CD4-positive, alpha-beta memory T cell (primary cell): Measurements from ENCODE around the gene HACD2. TPM values are rescaled to one million over a fixed set of nuclear protein-coding genes. Genes with fewer than 3 reads are reported as not detected.

ENCODE experiments used
- CTCF ChIA-PET: fragments of 350-600 bp; sonication (Branson Sonifier 250); formaldehyde crosslinking; loops from one replicate; lab custom pipeline; 2021; ENCODE audit warnings: inconsistent platforms; ENCODE audit not compliant: partially characterized antibody; lab: Charles Lee
- POLR2A ChIA-PET: fragments of 350-600 bp; sonication (Branson Sonifier 250); formaldehyde crosslinking; loops from one replicate; lab custom pipeline; 2021; ENCODE audit not compliant: partially characterized antibody; lab: Charles Lee
- DNase-seq, 5 donors: peaks; one replicate each; pipeline versions ENCODE4 v3.0.0 to v3.0.0-alpha.2; 2020 to 2022; ENCODE audit warnings: mixed read lengths in 1 of 5
- H3K27ac ChIP-seq: one replicate; pipeline ENCODE4 v1.7.0; 2013; ENCODE audit warnings: low read depth, low read length
- H3K27me3 ChIP-seq: 2 replicates; pipeline ENCODE4 v1.7.0; 2013; ENCODE audit warnings: mild to moderate bottlenecking, low read length, moderate library complexity; ENCODE audit not compliant: insufficient read depth
- H3K36me3 ChIP-seq: 2 replicates; pipeline ENCODE4 v1.7.0; 2013; ENCODE audit warnings: mild to moderate bottlenecking, low read length, moderate library complexity; ENCODE audit not compliant: insufficient read depth
- H3K4me1 ChIP-seq: 2 replicates; pipeline ENCODE4 v1.7.0; 2013; ENCODE audit warnings: mild to moderate bottlenecking, low read length, moderate library complexity; ENCODE audit not compliant: insufficient read depth
- H3K4me3 ChIP-seq, 2 donors: one replicate each; pipeline ENCODE4 v1.7.0; 2013; ENCODE audit warnings: low read length in 2 of 2, mild to moderate bottlenecking in 1 of 2
- H3K9me3 ChIP-seq, 2 donors: one replicate each; pipeline ENCODE4 v1.7.0; 2013; ENCODE audit warnings: low read length in 2 of 2, control low read depth in 1 of 2; ENCODE audit not compliant: control insufficient read depth in 1 of 2
- H3K27ac Mint-ChIP-seq, 7 donors: one replicate each; pipeline ENCODE4 v1.8.0; 2020 to 2021; ENCODE audit warnings: mixed read lengths in 7 of 7, mild to moderate bottlenecking in 6 of 7, inconsistent platforms in 3 of 7, moderate library complexity in 3 of 7
- H3K27me3 Mint-ChIP-seq, 2 donors: one replicate each; pipeline ENCODE4 v1.8.0; 2020 to 2021; ENCODE audit warnings: mixed read lengths in 2 of 2
- H3K36me3 Mint-ChIP-seq, 2 donors: one replicate each; pipeline ENCODE4 v1.8.0; 2020 to 2021; ENCODE audit warnings: mixed read lengths in 2 of 2, inconsistent platforms in 1 of 2, mild to moderate bottlenecking in 1 of 2
- H3K4me1 Mint-ChIP-seq, 4 donors: one replicate each; pipeline ENCODE4 v1.8.0; 2020 to 2021; ENCODE audit warnings: mixed read lengths in 4 of 4, mild to moderate bottlenecking in 1 of 4
- H3K4me3 Mint-ChIP-seq, 8 donors: one replicate each; pipeline ENCODE4 v1.8.0; 2020 to 2021; ENCODE audit warnings: mixed read lengths in 8 of 8, mild to moderate bottlenecking in 7 of 8, moderate library complexity in 6 of 8, inconsistent platforms in 3 of 8
- H3K9me3 Mint-ChIP-seq, 8 donors: one replicate each; pipeline ENCODE4 v1.8.0; 2020 to 2021; ENCODE audit warnings: mixed read lengths in 8 of 8, mild to moderate bottlenecking in 5 of 8, inconsistent platforms in 3 of 8, moderate library complexity in 1 of 8
- intact Hi-C: fragments of 100-400 bp; cut with micrococcal nuclease; formaldehyde crosslinking; loops from one replicate; pipeline ENCODE4 v1.15.1; 2023
- polyA plus RNA-seq, 2 donors: library from polyadenylated mRNA; unstranded; fragments of 300-500 nt; fragmentation: Illumina TruSeq; gene quantifications; one replicate each; pipeline ENCODE4 v1.2.3, GENCODE V29; 2021
- total RNA-seq, 2 experiments: library from RNA; stranded (reverse); gene quantifications; one replicate each; pipeline ENCODE4 v1.2.3, GENCODE V29; 2021

The HACD2 gene
- total and polyA plus RNA-seq, 4 experiments from 2014 or later, result 26.0 to 38.0 (median 28.2) TPM

GRCh38 chr3:123627673-123628670 lies 43.1 kb upstream of the HACD2 start:
- Histone ChIP-seq H3K4me3 (no peak overlapping the region), H3K4me1 (no peaks in the 10 kb centered on the region), H3K27me3 (no peaks in the 10 kb centered on the region), H3K9me3 (no peaks in the 10 kb centered on the region), H3K27ac (no peak overlapping the region), H3K36me3 (no peaks in the 10 kb centered on the region)
- H3K27me3 Mint-ChIP-seq, result peaks cover 3 to 4% of the 10 kb centered on the region in 2 donors
- intact Hi-C loops, result no loop called here
- peak overlapping the region in 1 of 8 donors; percentile 66 for H3K4me3 Mint-ChIP-seq
- peaks cover 2 to 6% of the 10 kb centered on the region in 2 donors for H3K36me3 Mint-ChIP-seq
- POLR2A ChIA-PET, result no interaction called here
- H3K4me1 Mint-ChIP-seq, result no peaks in the 10 kb centered on the region
- CTCF ChIA-PET, result no interaction called here
- H3K27ac Mint-ChIP-seq, result no peak overlapping the region
- H3K9me3 Mint-ChIP-seq, result peaks cover 0 to 2% (median 0%) of the 10 kb centered on the region in 8 donors
- no peak for DNase-seq

GRCh38 chr3:123626881-123627280 lies 42.0 kb upstream of the HACD2 start:
- H3K9me3 ChIP-seq, result no peaks in the 10 kb centered on the region
- H3K4me1 ChIP-seq, result no peaks in the 10 kb centered on the region
- no peak overlapping the region for H3K27ac Mint-ChIP-seq
- no peaks in the 10 kb centered on the region for H3K4me1 Mint-ChIP-seq
- H3K9me3 Mint-ChIP-seq, result peaks cover 0 to 2% (median 0%) of the 10 kb centered on the region in 8 donors
- ChIA-PET POLR2A (no interaction called here), CTCF (no interaction called here)
- no peak for DNase-seq
- H3K4me3 Mint-ChIP-seq, result no peak overlapping the region
- H3K27ac ChIP-seq, result no peak overlapping the region
- H3K36me3 Mint-ChIP-seq, result peaks cover 2 to 6% of the 10 kb centered on the region in 2 donors
- intact Hi-C loops, result no loop called here
- H3K36me3 ChIP-seq, result no peaks in the 10 kb centered on the region
- H3K27me3 Mint-ChIP-seq, result peaks cover 3 to 4% of the 10 kb centered on the region in 2 donors
- H3K27me3 ChIP-seq, result no peaks in the 10 kb centered on the region
- no peak overlapping the region for H3K4me3 ChIP-seq

GRCh38 chr3:123624302-123624701 lies 39.4 kb upstream of the HACD2 start:
- no peaks in the 10 kb centered on the region for H3K27me3 ChIP-seq
- Mint-ChIP-seq H3K9me3 (peaks cover 0 to 2% (median 0%) of the 10 kb centered on the region in 8 donors), H3K36me3 (no peaks in the 10 kb centered on the region), H3K4me1 (no peaks in the 10 kb centered on the region), H3K4me3 (no peak overlapping the region), H3K27me3 (peaks cover 3 to 4% of the 10 kb centered on the region in 2 donors), H3K27ac (no peak overlapping the region)
- H3K36me3 ChIP-seq, result no peaks in the 10 kb centered on the region
- no peak overlapping the region for H3K27ac ChIP-seq
- no peak overlapping the region for H3K4me3 ChIP-seq
- no peak for DNase-seq
- CTCF ChIA-PET, result no interaction called here
- intact Hi-C loops, result no loop called here
- POLR2A ChIA-PET, result no interaction called here
- H3K4me1 ChIP-seq, result no peaks in the 10 kb centered on the region
- no peaks in the 10 kb centered on the region for H3K9me3 ChIP-seq

GRCh38 chr3:123623346-123623880 lies 38.6 kb upstream of the HACD2 start:
- H3K9me3 Mint-ChIP-seq, result peaks cover 0 to 2% (median 0%) of the 10 kb centered on the region in 8 donors
- H3K9me3 ChIP-seq, result no peaks in the 10 kb centered on the region
- no peak overlapping the region for H3K27ac ChIP-seq
- ChIA-PET POLR2A (no interaction called here), CTCF (no interaction called here)
- intact Hi-C loops, result no loop called here
- no peaks in the 10 kb centered on the region for H3K4me1 ChIP-seq
- H3K4me3 Mint-ChIP-seq, result no peak overlapping the region
- no peak overlapping the region for H3K4me3 ChIP-seq
- H3K36me3 ChIP-seq, result no peaks in the 10 kb centered on the region
- peaks cover 2 to 3% of the 10 kb centered on the region in 2 donors for H3K27me3 Mint-ChIP-seq
- H3K4me1 Mint-ChIP-seq, result no peaks in the 10 kb centered on the region
- no peaks in the 10 kb centered on the region for H3K36me3 Mint-ChIP-seq
- no peaks in the 10 kb centered on the region for H3K27me3 ChIP-seq
- DNase-seq, result no peak
- no peak overlapping the region for H3K27ac Mint-ChIP-seq

GRCh38 chr3:123622766-123623165 lies 37.9 kb upstream of the HACD2 start:
- H3K27me3 Mint-ChIP-seq, result peaks cover 0 to 2% of the 10 kb centered on the region in 2 donors
- intact Hi-C loops, result no loop called here
- Histone ChIP-seq H3K4me3 (no peak overlapping the region), H3K36me3 (no peaks in the 10 kb centered on the region), H3K4me1 (no peaks in the 10 kb centered on the region), H3K27me3 (no peaks in the 10 kb centered on the region), H3K9me3 (no peaks in the 10 kb centered on the region), H3K27ac (no peak overlapping the region)
- no peak overlapping the region for H3K4me3 Mint-ChIP-seq
- no peaks in the 10 kb centered on the region for H3K4me1 Mint-ChIP-seq
- ChIA-PET CTCF (no interaction called here), POLR2A (no interaction called here)
- H3K36me3 Mint-ChIP-seq, result no peaks in the 10 kb centered on the region
- H3K9me3 Mint-ChIP-seq, result peaks cover 0 to 2% (median 0%) of the 10 kb centered on the region in 8 donors
- H3K27ac Mint-ChIP-seq, result no peak overlapping the region
- no peak for DNase-seq

GRCh38 chr3:123621850-123622189 lies 37.0 kb upstream of the HACD2 start:
- peaks cover 0 to 2% (median 0%) of the 10 kb centered on the region in 8 donors for H3K9me3 Mint-ChIP-seq
- no peaks in the 10 kb centered on the region for H3K27me3 Mint-ChIP-seq
- no peaks in the 10 kb centered on the region for H3K36me3 ChIP-seq
- H3K27ac Mint-ChIP-seq, result no peak overlapping the region
- ChIA-PET CTCF (no interaction called here), POLR2A (no interaction called here)
- no peaks in the 10 kb centered on the region for H3K4me1 Mint-ChIP-seq
- H3K36me3 Mint-ChIP-seq, result no peaks in the 10 kb centered on the region
- no peak overlapping the region for H3K4me3 Mint-ChIP-seq
- no peak overlapping the region for H3K4me3 ChIP-seq
- DNase-seq, result no peak
- intact Hi-C loops, result no loop called here
- no peaks in the 10 kb centered on the region for H3K9me3 ChIP-seq
- no peaks in the 10 kb centered on the region for H3K4me1 ChIP-seq
- H3K27ac ChIP-seq, result no peak overlapping the region
- no peaks in the 10 kb centered on the region for H3K27me3 ChIP-seq

- Histone ChIP-seq H3K4me3 (no peak overlapping the region), H3K27ac (no peak overlapping the region), H3K9me3 (no peaks in the 10 kb centered on the region), H3K27me3 (no peaks in the 10 kb centered on the region), H3K4me1 (no peaks in the 10 kb centered on the region), H3K36me3 (no peaks in the 10 kb centered on the region)
- no peak overlapping the region for H3K4me3 Mint-ChIP-seq
- intact Hi-C loops, result no loop called here
- peaks cover 0 to 2% (median 0%) of the 10 kb centered on the region in 8 donors for H3K9me3 Mint-ChIP-seq
- CTCF ChIA-PET, result no interaction called here
- H3K27me3 Mint-ChIP-seq, result no peaks in the 10 kb centered on the region
- no peaks in the 10 kb centered on the region for H3K36me3 Mint-ChIP-seq
- H3K4me1 Mint-ChIP-seq, result no peaks in the 10 kb centered on the region
- no peak overlapping the region for H3K27ac Mint-ChIP-seq
- POLR2A ChIA-PET, result no interaction called here
- DNase-seq, result no peak
These were observed 36.5 kb upstream of the HACD2 start for GRCh38 chr3:123621186-123621849.
